ENCODE data around the gene MS4A1. TPM values are rescaled to one million over a fixed set of nuclear protein-coding genes. Genes with fewer than 3 reads are reported as not detected.

Gene MS4A1
- total and polyA plus RNA-seq, 2 of the 4 experiments (the other 2 are of a cell fraction) = not detected

- no peak for ATAC-seq (ENCODE audit: low read depth)
- H3K14ac ChIP-seq (replicated peaks; ENCODE audit: low read depth, low read length) = no peak within 1 kb of the TSS
- H3K9ac ChIP-seq (ENCODE audit: low read depth, low read length) = no peak within 1 kb of the TSS
- no peak within 1 kb of the TSS for H2AFZ ChIP-seq (replicated peaks; ENCODE audit: low read length, poor library complexity)
- no peak within 1 kb of the TSS for H4K5ac ChIP-seq (ENCODE audit: low read depth, low read length)
- H3K9me3 ChIP-seq (ENCODE audit: control insufficient read depth, insufficient read depth, low read length) = 0 out of 2 replicates have a peak, but pooled peaks cover 2% of the 10 kb centered on the region
- H3K27me3 ChIP-seq (ENCODE audit: control insufficient read depth, insufficient read depth, low read length) = no peaks in the 10 kb centered on the region
- H3K36me3 ChIP-seq (ENCODE audit: control insufficient read depth, insufficient read depth, low read length) = no peaks in the 10 kb centered on the region
- no peak within 1 kb of the TSS for H2BK5ac ChIP-seq (ENCODE audit: low read depth, low read length, poor library complexity, severe bottlenecking)
- H2BK15ac ChIP-seq (ENCODE audit: low read depth, low read length) = no peak within 1 kb of the TSS
- no peak within 1 kb of the TSS for H2BK120ac ChIP-seq (ENCODE audit: low read depth, low read length)
- no peak within 1 kb of the TSS for H2AK5ac ChIP-seq (ENCODE audit: low read depth, low read length)
- H3K27ac ChIP-seq (ENCODE audit: insufficient read depth, low read length) = no peak within 1 kb of the TSS
- H3K79me1 ChIP-seq (ENCODE audit: low read depth in 1 of 2, low read length in 2 of 2) = no peaks in the 10 kb centered on the region
- intact Hi-C loops (cut with micrococcal nuclease) (no loop called here), dilution Hi-C loops (cut with HindIII; ENCODE audit: low sequenced_read_pairs, unreplicated experiment) (no loop called here), in situ Hi-C loops (cut with MboI; ENCODE audit: low sequenced_read_pairs) (no loop called here)
- H3K9me1 ChIP-seq (ENCODE audit: insufficient read depth, low read length) = no peaks in the 10 kb centered on the region
- H4K91ac ChIP-seq (ENCODE audit: insufficient read depth, low read depth, low read length) = no peak within 1 kb of the TSS
- no peak within 1 kb of the TSS for H2AK9ac ChIP-seq (replicated peaks; ENCODE audit: low read depth, low read length, poor library complexity)
- no peak within 1 kb of the TSS for H3K18ac ChIP-seq (ENCODE audit: low read depth, low read length)
- DNase-seq = no peak
- ChIA-PET CTCF (no interaction called here), POLR2A (ENCODE audit: unreplicated experiment) (no interaction called here)
- no peaks in the 10 kb centered on the region for H4K20me1 ChIP-seq (ENCODE audit: insufficient read depth, low read length)
- H3K4ac ChIP-seq (ENCODE audit: low read depth, low read length) = no peak within 1 kb of the TSS
- no TSS peak for BruUV-seq (replicated peaks)
- H2BK20ac ChIP-seq (ENCODE audit: low read depth, low read length) = no peak within 1 kb of the TSS
- no peak within 1 kb of the TSS for H3K23ac ChIP-seq (ENCODE audit: low read depth, low read length)
- H4K8ac ChIP-seq (ENCODE audit: low read depth in 2 of 2, low read length in 2 of 2) = no peak within 1 kb of the TSS
- no CpG with 5 or more reads among the region's 4 CpGs for WGBS, 2 experiments (ENCODE audit: extremely low coverage in 2 of 2, insufficient read length in 1 of 2)
- no peak within 1 kb of the TSS for H3K4me3 ChIP-seq (ENCODE audit: insufficient read depth, low read depth, low read length)
- H3K56ac ChIP-seq (ENCODE audit: extremely low read depth, insufficient read depth, low read length) = no peak within 1 kb of the TSS
- TF ChIP-seq ELK1 (IDR thresholded peaks at IDR 0.05; ENCODE audit: borderline replicate concordance, low read depth, low read length) = no peak
- no peak for TF ChIP-seq RFX5 (IDR thresholded peaks at IDR 0.05; ENCODE audit: low read depth, low read length)
- TF ChIP-seq SMC3 (IDR thresholded peaks at IDR 0.05; ENCODE audit: low read depth, low read length) = no peak
- no peak for TF ChIP-seq POLR2A (IDR thresholded peaks at IDR 0.05; ENCODE audit: low read depth, low read length)
- no peak for TF ChIP-seq MAFK (IDR thresholded peaks at IDR 0.05; ENCODE audit: low read depth, low read length)
- no peak for TF ChIP-seq BHLHE40 (IDR thresholded peaks at IDR 0.05; ENCODE audit: low read depth, low read length)
- TF ChIP-seq RAD21 (IDR thresholded peaks at IDR 0.05; ENCODE audit: low read length) = no peak
- TF ChIP-seq CTCF (conservative IDR thresholded peaks at IDR 0.05; ENCODE audit: low read depth, low read length) = no peak
- TF ChIP-seq MAZ (IDR thresholded peaks at IDR 0.05; ENCODE audit: borderline replicate concordance, low read depth, low read length) = no peak
- H3K4me2 ChIP-seq (ENCODE audit: low read depth, low read length) = no peak within 1 kb of the TSS
- no peaks in the 10 kb centered on the region for H3K4me1 ChIP-seq (ENCODE audit: control insufficient read depth, insufficient read depth, low read length)
These were observed 36.9 kb downstream of the MS4A1 start, which contains the start of gene MS4A12 for GRCh38 chr11:60492488-60493009. Gene MS4A12 (plus strand): TSS chr11:60492778. CDS start chr11:60497319, 4,541 bp downstream.
